ENCODE results near the gene FGD4. TPM values are rescaled to one million over a fixed set of nuclear protein-coding genes. Genes with fewer than 3 reads are reported as not detected.

FGD4 gene
- total RNA-seq, 6 donors from 2014 or later: 44.0 to 78.6 (median 55.5) TPM

DNA sequence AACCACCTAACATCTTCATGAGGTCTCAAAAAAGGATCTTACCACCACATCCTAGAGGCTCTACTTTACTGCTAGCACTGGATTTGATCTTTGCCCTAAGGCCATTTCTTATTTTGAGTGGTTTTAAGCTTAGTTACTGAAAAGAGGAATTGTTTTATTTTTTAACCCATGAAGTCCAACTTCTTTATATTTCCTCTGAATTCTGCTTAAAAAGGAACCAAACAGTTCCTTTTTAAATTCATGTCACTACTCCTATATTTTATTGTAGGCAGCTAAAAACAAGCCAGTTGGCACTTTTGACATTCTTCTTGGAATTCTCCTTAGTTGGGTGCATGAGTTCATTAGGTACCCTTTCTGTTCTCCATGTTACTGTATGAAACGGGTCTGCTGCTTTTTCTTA, 76.4 kb downstream of the FGD4 start:
- H3K4me3 ChIP-seq: no peak overlapping the region
- WGBS, 2 donors: 85 to 94% methylated on average over 1 of the region's 1 CpG
- H3K36me3 ChIP-seq: no peaks in the 10 kb centered on the region
- no peaks in the 10 kb centered on the region for H3K27me3 ChIP-seq
- TF ChIP-seq EP300 (IDR thresholded peaks at IDR 0.05): no peak
- no peak for TF ChIP-seq POLR2A (IDR thresholded peaks at IDR 0.05)
- TF ChIP-seq, protein P1, sequence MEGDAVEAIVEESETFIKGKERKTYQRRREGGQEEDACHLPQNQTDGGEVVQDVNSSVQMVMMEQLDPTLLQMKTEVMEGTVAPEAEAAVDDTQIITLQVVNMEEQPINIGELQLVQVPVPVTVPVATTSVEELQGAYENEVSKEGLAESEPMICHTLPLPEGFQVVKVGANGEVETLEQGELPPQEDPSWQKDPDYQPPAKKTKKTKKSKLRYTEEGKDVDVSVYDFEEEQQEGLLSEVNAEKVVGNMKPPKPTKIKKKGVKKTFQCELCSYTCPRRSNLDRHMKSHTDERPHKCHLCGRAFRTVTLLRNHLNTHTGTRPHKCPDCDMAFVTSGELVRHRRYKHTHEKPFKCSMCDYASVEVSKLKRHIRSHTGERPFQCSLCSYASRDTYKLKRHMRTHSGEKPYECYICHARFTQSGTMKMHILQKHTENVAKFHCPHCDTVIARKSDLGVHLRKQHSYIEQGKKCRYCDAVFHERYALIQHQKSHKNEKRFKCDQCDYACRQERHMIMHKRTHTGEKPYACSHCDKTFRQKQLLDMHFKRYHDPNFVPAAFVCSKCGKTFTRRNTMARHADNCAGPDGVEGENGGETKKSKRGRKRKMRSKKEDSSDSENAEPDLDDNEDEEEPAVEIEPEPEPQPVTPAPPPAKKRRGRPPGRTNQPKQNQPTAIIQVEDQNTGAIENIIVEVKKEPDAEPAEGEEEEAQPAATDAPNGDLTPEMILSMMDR (IDR thresholded peaks at IDR 0.05): no peak
- no peak for TF ChIP-seq POLR2AphosphoS5 (IDR thresholded peaks at IDR 0.05)
- no peak overlapping the region for H3K27ac ChIP-seq
- peak in 1 of 2 donors; percentile 31 for ATAC-seq (ENCODE audit: low FRiP score in 2 of 2)
- peaks cover 3 to 6% (median 5%) of the 10 kb centered on the region in 4 donors for H3K4me1 ChIP-seq
- no peaks in the 10 kb centered on the region for H3K9me3 ChIP-seq
- DNase-seq: no peak

DNA sequence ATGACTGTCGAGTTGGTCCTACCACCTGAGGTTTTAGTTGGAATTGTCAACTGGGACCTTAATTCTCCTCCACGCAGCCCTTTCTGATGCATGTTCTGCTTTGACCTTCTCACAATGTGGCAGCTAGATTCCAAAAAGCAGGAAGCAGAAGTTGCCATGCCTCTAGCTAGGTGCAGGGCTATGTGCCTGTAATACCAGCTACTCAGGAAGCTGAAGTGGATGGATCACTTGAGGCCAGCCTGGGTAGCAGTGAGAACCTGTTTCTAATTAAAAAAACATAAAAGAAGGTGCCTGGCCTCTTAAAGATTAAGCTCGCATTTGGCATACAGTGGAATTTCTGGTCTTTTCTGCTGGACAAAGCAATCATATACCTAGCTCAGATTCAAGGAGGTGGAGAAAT, 77.1 kb downstream of the FGD4 start:
- H3K4me3 ChIP-seq: no peak overlapping the region
- ATAC-seq (ENCODE audit: low FRiP score in 2 of 2) (peak; percentile 74 to 89), DNase-seq (peak in 1 of 2 donors; percentile 81)
- no peaks in the 10 kb centered on the region for H3K36me3 ChIP-seq
- peak overlapping the region in 2 of 4 donors; percentile 32 to 48 for H3K27ac ChIP-seq
- H3K9me3 ChIP-seq: no peaks in the 10 kb centered on the region
- no peaks in the 10 kb centered on the region for H3K27me3 ChIP-seq
- WGBS, 2 donors: 54 to 74% methylated on average over 3 of the region's 3 CpGs
- H3K4me1 ChIP-seq: peaks cover 3 to 6% (median 5%) of the 10 kb centered on the region in 4 donors
- TF ChIP-seq POLR2AphosphoS5 (IDR thresholded peaks at IDR 0.05): no peak
- TF ChIP-seq, protein P1 (IDR thresholded peaks at IDR 0.05): no peak
- no peak for TF ChIP-seq EP300 (IDR thresholded peaks at IDR 0.05)
- TF ChIP-seq POLR2A (IDR thresholded peaks at IDR 0.05): no peak

DNA sequence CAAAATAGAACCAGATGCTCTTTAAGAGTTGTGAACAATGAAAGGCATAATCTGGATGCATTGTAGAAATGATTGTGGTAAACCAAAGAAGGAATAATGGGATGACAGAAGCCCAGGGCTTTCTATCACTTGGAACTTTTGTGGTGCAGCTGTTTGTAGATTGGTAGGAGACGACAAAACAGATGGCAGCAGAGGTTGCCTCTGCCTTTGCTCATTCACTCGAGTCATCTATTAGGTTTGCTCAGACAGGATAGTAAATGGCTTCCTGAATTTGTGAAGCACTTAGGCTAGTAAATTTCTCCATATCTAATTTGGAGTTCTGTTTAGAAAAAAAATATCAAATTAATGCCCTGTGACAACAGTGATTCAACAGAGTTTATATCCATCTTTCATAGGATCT, 78.4 kb downstream of the FGD4 start:
- 69 to 72% methylated on average over 2 of the region's 2 CpGs for WGBS, 2 donors
- peaks cover 6 to 9% (median 7%) of the 10 kb centered on the region in 4 donors for H3K4me1 ChIP-seq
- no peak overlapping the region for H3K27ac ChIP-seq
- H3K4me3 ChIP-seq: no peak overlapping the region
- no peaks in the 10 kb centered on the region for H3K27me3 ChIP-seq
- TF ChIP-seq EP300 (IDR thresholded peaks at IDR 0.05) (no peak), POLR2AphosphoS5 (IDR thresholded peaks at IDR 0.05) (no peak), POLR2A (IDR thresholded peaks at IDR 0.05) (no peak)
- TF ChIP-seq, protein P1 (IDR thresholded peaks at IDR 0.05): no peak
- no peaks in the 10 kb centered on the region for H3K36me3 ChIP-seq
- ATAC-seq (ENCODE audit: low FRiP score in 2 of 2) (no peak), DNase-seq (no peak)
- no peaks in the 10 kb centered on the region for H3K9me3 ChIP-seq

DNA sequence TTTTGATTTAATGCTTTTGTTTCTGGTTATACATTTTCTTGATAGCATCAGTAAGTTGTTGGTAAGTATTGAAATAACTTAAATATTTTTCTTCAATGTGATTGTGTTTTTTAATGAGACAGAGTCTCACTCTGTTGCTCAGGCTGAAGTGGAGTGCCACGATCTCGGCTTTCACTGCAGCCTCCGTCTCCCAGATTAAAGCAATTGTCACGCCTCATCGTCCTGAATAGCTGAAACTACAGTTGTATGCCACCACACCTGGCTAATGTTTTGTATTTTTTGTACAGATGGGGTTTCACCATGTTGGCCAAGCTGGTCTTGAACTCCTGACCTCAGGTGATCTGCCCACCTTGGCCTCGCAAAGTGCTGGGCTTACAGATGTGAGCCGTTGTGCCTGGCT, 78.8 kb downstream of the FGD4 start:
- no peaks in the 10 kb centered on the region for H3K9me3 ChIP-seq
- 92 to 99% methylated on average over 7 of the region's 7 CpGs for WGBS, 2 donors
- no peak for TF ChIP-seq POLR2AphosphoS5 (IDR thresholded peaks at IDR 0.05)
- TF ChIP-seq EP300 (IDR thresholded peaks at IDR 0.05): no peak
- no peak overlapping the region for H3K4me3 ChIP-seq
- ATAC-seq (ENCODE audit: low FRiP score in 2 of 2) (no peak), DNase-seq (no peak)
- H3K27ac ChIP-seq: no peak overlapping the region
- no peaks in the 10 kb centered on the region for H3K27me3 ChIP-seq
- H3K36me3 ChIP-seq: no peaks in the 10 kb centered on the region
- peaks cover 6 to 10% (median 9%) of the 10 kb centered on the region in 4 donors for H3K4me1 ChIP-seq

DNA sequence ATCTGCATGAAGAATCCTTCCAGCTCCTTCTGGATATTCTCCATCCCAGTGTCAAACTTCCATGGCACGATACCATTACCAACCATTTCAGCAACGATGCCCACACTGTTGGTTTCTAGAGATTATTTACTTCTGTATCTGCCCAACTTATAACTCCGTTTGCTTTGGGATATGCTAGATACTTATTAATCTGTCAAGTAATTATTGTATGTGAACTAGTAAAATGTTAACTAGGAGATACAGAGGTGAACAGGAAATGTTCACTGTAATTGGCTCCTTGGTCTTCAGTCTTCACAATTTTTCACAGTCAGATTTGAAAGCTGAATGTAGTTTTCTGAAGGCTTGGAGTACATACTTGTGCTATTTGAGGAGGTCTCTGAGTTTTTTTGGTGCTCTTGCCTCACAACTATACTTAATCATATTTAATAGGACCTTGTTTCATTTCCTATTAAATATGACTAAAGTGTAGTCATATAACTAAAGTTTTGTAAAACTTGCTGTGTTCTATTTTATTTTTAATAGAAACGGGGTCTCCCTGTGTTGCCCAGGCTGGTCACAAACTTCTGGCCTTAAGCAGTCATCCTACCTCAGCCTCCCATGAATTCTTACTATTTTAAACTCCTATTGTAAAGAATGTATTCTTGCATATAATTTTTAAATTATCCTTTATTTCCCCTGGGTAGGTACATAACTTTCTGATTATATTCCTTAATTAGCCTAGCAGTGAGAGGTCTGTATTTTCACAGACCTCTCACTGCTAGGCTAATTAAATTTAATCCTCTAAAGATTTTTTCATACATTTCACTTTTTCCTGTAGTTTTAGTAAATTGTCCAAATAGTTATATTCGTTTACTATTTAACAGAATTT, 79.7 kb downstream of the FGD4 start:
- Histone ChIP-seq H3K36me3 (no peaks in the 10 kb centered on the region), H3K9me3 (no peaks in the 10 kb centered on the region), H3K27me3 (no peaks in the 10 kb centered on the region), H3K4me1 (peaks cover 12 to 19% (median 16%) of the 10 kb centered on the region in 4 donors), H3K4me3 (no peak overlapping the region), H3K27ac (no peak overlapping the region)
- DNase-seq: no peak
- WGBS, 2 donors: 80% methylated on average over 5 of the region's 5 CpGs
- no peak for ATAC-seq (ENCODE audit: low FRiP score in 2 of 2)
- TF ChIP-seq, protein P1 (IDR thresholded peaks at IDR 0.05): no peak
- TF ChIP-seq POLR2AphosphoS5 (IDR thresholded peaks at IDR 0.05) (no peak), EP300 (IDR thresholded peaks at IDR 0.05) (no peak), POLR2A (IDR thresholded peaks at IDR 0.05) (no peak)
